ENCODE data around the gene ZG16B.

ZG16B gene

GRCh38 chr16:2827831-2828520 lies 2.1 kb upstream of the ZG16B start:
- DNase-seq (ENCODE audit: low read depth) = no peak
- H3K4me3 ChIP-seq (ENCODE audit: low read depth, low read length) = no peak overlapping the region
- TF ChIP-seq CTCF (IDR thresholded peaks at IDR 0.05; ENCODE audit: low read depth, low read length) = no peak
- no peak for TF ChIP-seq MAX (IDR thresholded peaks at IDR 0.05; ENCODE audit: low read depth, low read length)
- no peak for TF ChIP-seq POLR2A (IDR thresholded peaks at IDR 0.05; ENCODE audit: extremely low read depth, insufficient read length)
- no peak for TF ChIP-seq MYC (IDR thresholded peaks at IDR 0.05; ENCODE audit: low read depth, low read length)

GRCh38 chr16:2828521-2828840 lies 1.6 kb upstream of the ZG16B start:
- TF ChIP-seq MYC (IDR thresholded peaks at IDR 0.05; ENCODE audit: low read depth, low read length) (no peak), POLR2A (IDR thresholded peaks at IDR 0.05; ENCODE audit: extremely low read depth, insufficient read length) (no peak), MAX (IDR thresholded peaks at IDR 0.05; ENCODE audit: low read depth, low read length) (no peak)
- no peak for DNase-seq (ENCODE audit: low read depth)
- H3K4me3 ChIP-seq (ENCODE audit: low read depth, low read length) = no peak overlapping the region

GRCh38 chr16:2828876-2829430 lies 1.1 kb upstream of the ZG16B start:
- H3K4me3 ChIP-seq (ENCODE audit: low read depth, low read length) = no peak overlapping the region
- DNase-seq (ENCODE audit: low read depth) = no peak
- TF ChIP-seq POLR2A (IDR thresholded peaks at IDR 0.05; ENCODE audit: extremely low read depth, insufficient read length) (no peak), MAX (IDR thresholded peaks at IDR 0.05; ENCODE audit: low read depth, low read length) (no peak), CTCF (IDR thresholded peaks at IDR 0.05; ENCODE audit: low read depth, low read length) (no peak), MYC (IDR thresholded peaks at IDR 0.05; ENCODE audit: low read depth, low read length) (no peak)

- DNase-seq (ENCODE audit: low read depth) = no peak
- no peak overlapping the region for H3K4me3 ChIP-seq (ENCODE audit: low read depth, low read length)
- TF ChIP-seq CTCF (IDR thresholded peaks at IDR 0.05; ENCODE audit: low read depth, low read length) = no peak
- TF ChIP-seq MAX (IDR thresholded peaks at IDR 0.05; ENCODE audit: low read depth, low read length) = no peak
Measured at GRCh38 chr16:2830355-2830695, 222 bp downstream of the ZG16B start.

- no peak for TF ChIP-seq CTCF (IDR thresholded peaks at IDR 0.05; ENCODE audit: low read depth, low read length)
- no peak for TF ChIP-seq MYC (IDR thresholded peaks at IDR 0.05; ENCODE audit: low read depth, low read length)
- no peak for TF ChIP-seq MAX (IDR thresholded peaks at IDR 0.05; ENCODE audit: low read depth, low read length)
- no peak for TF ChIP-seq POLR2A (IDR thresholded peaks at IDR 0.05; ENCODE audit: extremely low read depth, insufficient read length)
- DNase-seq (ENCODE audit: low read depth) = no peak
- H3K4me3 ChIP-seq (ENCODE audit: low read depth, low read length) = no peak overlapping the region
Measured at GRCh38 chr16:2831203-2831602, 1.1 kb downstream of the ZG16B start.

GRCh38 chr16:2833776-2834175 lies 3.7 kb downstream of the ZG16B start:
- H3K4me3 ChIP-seq (ENCODE audit: low read depth, low read length) = no peak overlapping the region
- no peak for TF ChIP-seq MYC (IDR thresholded peaks at IDR 0.05; ENCODE audit: low read depth, low read length)
- no peak for TF ChIP-seq MAX (IDR thresholded peaks at IDR 0.05; ENCODE audit: low read depth, low read length)
- TF ChIP-seq POLR2A (IDR thresholded peaks at IDR 0.05; ENCODE audit: extremely low read depth, insufficient read length) = no peak
- TF ChIP-seq CTCF (IDR thresholded peaks at IDR 0.05; ENCODE audit: low read depth, low read length) = no peak
- no peak for DNase-seq (ENCODE audit: low read depth)
